ENCODE results near the gene RPS19BP1. TPM values are rescaled to one million over a fixed set of nuclear protein-coding genes. Genes with fewer than 3 reads are reported as not detected.

RPS19BP1 gene
- total RNA-seq, 1 experiment from 2014 or later: 80.4 TPM

GRCh38 chr22:39545386-39546365, 13.1 kb upstream of the RPS19BP1 start:
- no peak overlapping the region for H3K9ac ChIP-seq (ENCODE audit: low read length)
- H3K27me3 ChIP-seq (ENCODE audit: insufficient read depth, low read length): peaks cover 21% of the 10 kb centered on the region; the same call in 1 of the 2 replicates
- ATAC-seq: no peak
- ChIA-PET CTCF (interaction anchor here (1.2 to 3.0 kb wide), 2 partner anchors 479 to 802 kb away, joined by 3 to 19 read pairs; no protein-coding TSS in a partner anchor), POLR2A (no interaction called here), RAD21 (ENCODE audit: low non-redundant PET in 1 of 2, low total read pairs in 2 of 2, uncharacterized antibody in 2 of 2, unreplicated experiment in 2 of 2) (no interaction called here)
- H4K20me1 ChIP-seq (ENCODE audit: insufficient read depth): no peaks in the 10 kb centered on the region
- no peak overlapping the region for H3K4me2 ChIP-seq (ENCODE audit: low read length)
- no peaks in the 10 kb centered on the region for H3K9me2 ChIP-seq (ENCODE audit: insufficient read depth)
- DNase-seq (ENCODE audit: low read depth, low spot score): no peak
- H3K9me3 ChIP-seq (ENCODE audit: control insufficient read depth in 1 of 2, insufficient read depth in 1 of 2, low read depth in 1 of 2, low read length in 2 of 2): no peaks in the 10 kb centered on the region
- H3K4me1 ChIP-seq (ENCODE audit: control insufficient read depth in 1 of 2, insufficient read depth in 2 of 2, low read length in 2 of 2): peaks cover 3 to 8% of the 10 kb centered on the region in 2 experiments; a peak in 2 of 4 replicates
- no peaks in the 10 kb centered on the region for H3K36me3 ChIP-seq (ENCODE audit: control insufficient read depth in 1 of 2, insufficient read depth in 2 of 2, low read length in 2 of 2)
- no peak overlapping the region for H2AFZ ChIP-seq (ENCODE audit: low read depth, low read length, poor library complexity, severe bottlenecking)
- no peak overlapping the region for H3K27ac ChIP-seq (ENCODE audit: low read depth, low read length)
- no TSS peak for BruUV-seq (replicated peaks)
- no peak overlapping the region for H3K4me3 ChIP-seq (replicated peaks in 1 of 2; ENCODE audit: low read depth in 1 of 2, low read length in 2 of 2)
- intact Hi-C loops (cut with micrococcal nuclease): no loop called here
- H3K79me2 ChIP-seq (ENCODE audit: insufficient read depth, low read length): no peaks in the 10 kb centered on the region
- no peak for TF ChIP-seq SIN3A (IDR thresholded peaks at IDR 0.05; ENCODE audit: low read depth)
- TF ChIP-seq JUND (IDR thresholded peaks at IDR 0.05): no peak
- no peak for TF ChIP-seq EZH2 (IDR thresholded peaks at IDR 0.05)
- peak; percentile 99 for TF ChIP-seq REST (IDR thresholded peaks at IDR 0.05; ENCODE audit: low read depth)
- no peak for TF ChIP-seq EZH2phosphoT487 (IDR thresholded peaks at IDR 0.05; ENCODE audit: borderline replicate concordance)
- TF ChIP-seq ZBTB33 (IDR thresholded peaks at IDR 0.05; ENCODE audit: extremely low read depth, insufficient replicate concordance, low read length): no peak
